Stimulated activated CD8-positive, alpha-beta memory T cell treated with anti-CD3 and anti-CD28 coated beads, Interleukin-7, amount 100 ng/mL, for 4 hours (primary cell): ENCODE results near the gene EIF3D.

Source experiments
- DNase-seq, 2 donors: peaks; one replicate each; pipeline ENCODE4 v3.0.0-alpha.2; 2020; ENCODE audit warnings: low read depth in 2 of 2

The EIF3D gene, protein sequence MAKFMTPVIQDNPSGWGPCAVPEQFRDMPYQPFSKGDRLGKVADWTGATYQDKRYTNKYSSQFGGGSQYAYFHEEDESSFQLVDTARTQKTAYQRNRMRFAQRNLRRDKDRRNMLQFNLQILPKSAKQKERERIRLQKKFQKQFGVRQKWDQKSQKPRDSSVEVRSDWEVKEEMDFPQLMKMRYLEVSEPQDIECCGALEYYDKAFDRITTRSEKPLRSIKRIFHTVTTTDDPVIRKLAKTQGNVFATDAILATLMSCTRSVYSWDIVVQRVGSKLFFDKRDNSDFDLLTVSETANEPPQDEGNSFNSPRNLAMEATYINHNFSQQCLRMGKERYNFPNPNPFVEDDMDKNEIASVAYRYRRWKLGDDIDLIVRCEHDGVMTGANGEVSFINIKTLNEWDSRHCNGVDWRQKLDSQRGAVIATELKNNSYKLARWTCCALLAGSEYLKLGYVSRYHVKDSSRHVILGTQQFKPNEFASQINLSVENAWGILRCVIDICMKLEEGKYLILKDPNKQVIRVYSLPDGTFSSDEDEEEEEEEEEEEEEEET

GRCh38 chr22:36528795-36529751 is at the start of gene EIF3D:
Gene EIF3D, minus strand, starts transcription at chr22:36529166. Its CDS starts 3,045 bp downstream, at chr22:36526121.
- peak; percentile 98 for DNase-seq

GRCh38 chr22:36578619-36579018 is 49.7 kb upstream of the EIF3D start:
- no peak for DNase-seq

DNA sequence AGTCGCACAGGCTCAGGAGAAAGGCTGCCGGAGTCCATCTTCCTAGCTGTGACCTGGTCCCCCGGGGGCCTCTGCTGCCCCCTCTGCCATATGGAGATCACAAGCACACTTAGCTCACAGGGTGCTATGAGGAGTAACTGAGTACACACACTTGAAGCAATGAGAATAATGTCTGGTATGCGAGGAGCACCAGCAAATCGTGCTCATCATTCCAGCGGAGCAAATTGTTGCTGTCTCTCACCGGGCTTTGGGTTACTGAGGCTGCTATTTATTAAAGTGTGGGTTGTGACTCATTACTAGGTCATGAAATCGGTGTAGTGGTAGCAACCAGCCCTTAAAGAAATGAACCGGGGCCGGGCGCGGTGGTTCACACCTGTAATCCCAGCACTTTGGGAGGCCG is 48.1 kb upstream of the EIF3D start:
- DNase-seq, result no peak

GRCh38 chr22:36574728-36575127 is 45.8 kb upstream of the EIF3D start:
- no peak for DNase-seq

DNA sequence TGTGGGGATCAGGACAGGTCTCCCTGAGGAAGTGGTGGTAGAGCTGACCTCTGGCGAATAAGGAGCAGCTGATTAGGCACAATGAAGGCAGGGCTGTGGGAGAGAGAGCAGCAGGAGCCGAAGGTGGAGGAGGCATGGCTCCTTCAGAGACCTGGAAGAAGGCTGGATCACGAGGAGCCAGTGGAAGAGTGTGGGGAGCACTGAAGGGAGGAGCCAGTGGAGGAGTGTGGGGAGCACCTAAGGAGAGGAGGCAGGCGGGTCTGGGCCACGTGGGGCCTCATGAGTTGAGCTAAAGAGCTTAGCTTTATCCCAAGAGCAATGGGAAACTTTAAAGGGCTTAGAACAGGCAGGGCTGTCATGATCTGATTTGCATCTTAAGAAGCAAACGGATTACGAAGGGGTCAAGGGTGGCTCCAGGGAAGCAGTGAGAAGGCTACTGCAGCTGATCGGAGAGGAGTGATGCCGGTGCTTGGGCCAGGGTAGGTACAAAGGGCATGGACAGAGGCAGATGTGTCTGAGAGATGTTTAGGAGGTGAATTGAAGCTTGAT is 44.9 kb upstream of the EIF3D start:
- no peak for DNase-seq

- no peak for DNase-seq
Measured at GRCh38 chr22:36571991-36572390, 43.0 kb upstream of the EIF3D start.

- no peak for DNase-seq
Measured at GRCh38 chr22:36569999-36570398, 41.0 kb upstream of the EIF3D start.

DNA sequence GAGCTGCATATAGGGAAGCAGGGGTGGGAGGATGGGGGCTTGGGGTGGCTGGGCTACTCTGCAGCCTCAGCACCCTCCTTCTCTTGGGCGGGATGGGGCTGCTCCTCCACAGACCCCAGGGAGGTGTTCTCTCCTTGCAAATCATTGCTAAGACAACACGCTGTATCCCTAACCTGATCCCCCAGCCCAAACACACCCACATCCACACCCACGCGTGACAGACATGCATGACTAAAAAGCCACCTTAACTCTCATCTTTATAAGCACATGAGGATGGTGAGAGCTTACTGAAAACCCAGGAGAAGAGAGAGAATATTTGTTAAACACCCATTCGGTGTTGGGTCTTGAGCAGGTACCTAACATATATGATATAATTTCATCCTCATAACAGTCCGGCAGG is 39.9 kb upstream of the EIF3D start:
- DNase-seq, result no peak

DNA sequence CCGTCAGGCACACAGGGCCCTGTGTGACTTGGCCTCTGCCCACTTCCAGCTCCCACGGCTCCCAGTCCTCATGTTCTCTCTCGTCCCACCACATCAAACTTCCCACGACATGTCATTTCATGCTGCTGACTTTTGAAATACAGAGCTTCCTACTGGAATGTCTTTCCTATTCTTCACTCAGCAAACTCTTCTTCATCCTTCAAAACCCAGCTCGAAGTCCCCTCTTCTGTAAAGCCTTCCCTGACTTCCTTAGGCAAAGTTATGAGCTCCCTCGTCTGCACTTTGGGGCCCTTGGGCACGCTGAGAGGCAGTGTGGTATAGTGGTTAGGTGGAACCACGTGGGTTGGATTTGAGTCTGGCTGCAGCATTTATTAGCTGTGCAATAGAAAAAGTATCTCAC is 37.8 kb upstream of the EIF3D start:
- no peak for DNase-seq

- DNase-seq, result no peak
Measured at GRCh38 chr22:36565686-36566085, 36.7 kb upstream of the EIF3D start.

GRCh38 chr22:36565159-36565507 is 36.2 kb upstream of the EIF3D start:
- DNase-seq, result no peak

GRCh38 chr22:36564422-36565158 is 35.6 kb upstream of the EIF3D start:
- no peak for DNase-seq

DNA sequence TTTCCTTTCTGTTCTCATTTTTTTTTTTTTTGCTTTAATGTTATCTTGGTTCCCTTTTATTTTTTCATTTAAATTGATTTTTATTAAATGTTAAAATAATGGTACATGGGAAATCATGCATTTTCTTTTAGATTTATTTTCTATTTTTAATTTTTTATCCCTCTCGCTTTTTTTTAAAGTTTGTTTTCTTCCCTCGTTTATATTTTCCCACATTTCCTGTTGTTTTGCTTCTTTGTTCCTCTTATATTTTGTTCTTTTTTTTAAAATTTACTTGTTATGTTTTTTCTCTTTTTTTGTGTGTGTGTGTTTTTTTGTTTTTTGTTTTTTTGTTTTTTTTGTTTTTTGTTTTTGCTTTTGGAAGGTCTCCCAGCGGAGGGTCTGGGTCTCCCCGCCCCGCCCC is 34.9 kb upstream of the EIF3D start:
- no peak for DNase-seq

DNA sequence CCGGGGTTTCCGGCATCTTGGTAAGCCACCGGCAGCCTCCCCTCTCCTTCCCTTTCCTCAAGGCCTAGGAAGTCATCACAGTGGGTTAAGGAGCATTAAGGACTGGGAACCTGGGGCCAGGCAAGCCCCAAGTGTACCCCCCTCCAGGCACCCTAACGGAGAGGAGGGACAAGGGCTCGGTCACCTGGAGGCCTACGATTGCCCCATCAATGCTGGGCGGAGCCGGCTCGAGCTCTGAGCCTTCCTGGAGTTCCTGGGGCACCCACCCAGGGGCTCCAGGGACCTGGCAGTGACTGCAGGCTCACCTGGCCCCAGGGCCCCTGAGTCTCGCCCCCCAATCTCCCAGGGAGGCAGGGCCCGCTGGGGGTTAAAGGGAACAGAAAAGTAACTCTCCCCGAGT is 34.5 kb upstream of the EIF3D start:
- no peak for DNase-seq

GRCh38 chr22:36563001-36563400 is 34.0 kb upstream of the EIF3D start:
- no peak for DNase-seq

DNA sequence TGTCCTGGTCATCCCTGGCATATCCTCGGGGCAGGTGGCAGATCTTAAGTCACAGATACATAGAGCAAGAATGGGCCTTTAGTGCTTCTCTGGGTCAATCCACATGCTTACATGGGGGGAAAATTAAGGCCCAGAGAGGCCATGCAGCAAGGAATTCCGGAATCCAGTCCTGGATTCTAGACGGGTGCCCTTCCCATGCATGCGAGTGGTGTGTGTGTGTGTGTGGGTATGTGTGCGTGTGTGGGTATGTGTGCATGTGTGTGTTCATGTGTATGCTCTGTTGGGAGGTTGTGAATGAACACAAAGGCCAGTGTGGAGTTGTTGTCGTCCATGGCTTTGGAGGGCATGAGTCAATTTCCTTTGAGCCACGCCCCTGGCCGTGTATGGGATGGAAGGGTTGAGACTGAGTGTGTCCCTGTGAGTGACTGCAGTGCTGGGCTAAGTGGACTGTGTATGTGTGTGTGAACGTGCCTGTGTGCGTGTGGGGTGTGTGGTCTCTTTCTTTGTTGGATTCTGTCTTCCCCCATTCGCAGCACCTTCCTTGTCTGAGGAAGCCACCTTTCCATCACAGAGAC is 33.4 kb upstream of the EIF3D start:
- no peak for DNase-seq

GRCh38 chr22:36561291-36561811 is 32.4 kb upstream of the EIF3D start:
- no peak for DNase-seq

DNA sequence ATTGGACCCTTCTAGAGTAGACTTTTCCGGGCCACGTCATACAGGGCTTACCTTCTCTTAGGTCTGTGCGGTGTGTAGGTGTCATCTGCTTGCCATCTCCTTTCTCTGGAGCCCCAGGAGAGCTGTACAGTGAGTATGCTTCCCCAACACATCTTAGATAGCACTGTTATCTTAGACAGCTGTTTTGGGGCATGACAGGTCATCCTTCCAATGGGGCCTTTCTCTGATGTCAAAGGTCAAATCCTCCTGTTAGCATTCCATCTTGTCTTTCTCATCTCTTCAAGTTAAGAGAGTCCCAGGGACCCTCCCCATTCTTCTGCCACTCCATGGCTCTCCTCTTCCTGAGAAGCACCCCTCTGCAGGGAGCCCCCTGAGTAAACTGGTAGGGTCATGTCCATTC is 31.0 kb upstream of the EIF3D start:
- no peak for DNase-seq

DNA sequence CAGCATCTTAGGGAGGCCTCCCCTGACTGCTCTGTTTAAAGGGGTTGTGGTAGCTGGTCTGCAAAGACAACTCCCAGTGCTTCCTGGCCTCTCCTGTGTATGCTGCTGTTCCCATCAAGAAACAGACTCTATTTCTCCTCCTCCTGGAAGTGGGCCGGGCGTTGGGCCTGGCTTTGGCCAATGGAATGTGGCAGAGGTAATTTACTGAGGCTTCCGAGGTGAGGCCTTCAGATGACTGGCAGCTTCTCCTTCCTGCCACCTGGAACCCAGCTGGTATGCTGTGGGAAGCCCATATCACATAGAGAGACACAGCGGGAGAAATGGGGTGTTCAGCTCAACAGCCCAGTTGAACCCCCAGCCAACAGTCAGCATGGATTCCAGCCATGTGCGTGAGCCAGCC is 25.1 kb upstream of the EIF3D start:
- DNase-seq, result no peak

- no peak for DNase-seq
Measured at GRCh38 chr22:36552289-36552688, 23.3 kb upstream of the EIF3D start.
